Activated CD8-positive, alpha-beta memory T cell treated with anti-CD3 and anti-CD28 coated beads, Interleukin-2, amount 10 ng/mL, durations not matched to agents 7 days and 5 days (primary cell): ENCODE results near the gene ASNSD1. TPM values are rescaled to one million over a fixed set of nuclear protein-coding genes. Genes with fewer than 3 reads are reported as not detected.
"Not testable (repeated sequence)": the region's sequence is repeated elsewhere in the genome, so short reads cannot be mapped to it uniquely, and the experiment has no call there.

ENCODE experiments used
- ATAC-seq: fragments of 150-1000 bp; cut with Tn5 transposase; one replicate; pipeline ENCODE4 v1.10.0; 2021; ENCODE audit warnings: moderate library complexity
- CTCF ChIA-PET: fragments of 350-600 bp; sonication (Branson Sonifier 250); formaldehyde crosslinking; loops from one replicate; lab custom pipeline; 2021; ENCODE audit warnings: antibody characterized with exemption; lab: Charles Lee
- DNase-seq: peaks from one replicate; pipeline ENCODE4 v3.0.0-alpha.2; 2020
- H3K27ac Mint-ChIP-seq: one replicate; pipeline ENCODE4 v1.8.0; 2021; ENCODE audit warnings: mild to moderate bottlenecking, mixed read lengths
- H3K27me3 Mint-ChIP-seq: one replicate; pipeline ENCODE4 v1.8.0; 2021; ENCODE audit warnings: mixed read lengths
- H3K36me3 Mint-ChIP-seq: one replicate; pipeline ENCODE4 v1.8.0; 2021; ENCODE audit warnings: mild to moderate bottlenecking, mixed read lengths
- H3K4me1 Mint-ChIP-seq: one replicate; pipeline ENCODE4 v1.8.0; 2021; ENCODE audit warnings: mixed read lengths
- H3K4me3 Mint-ChIP-seq: one replicate; pipeline ENCODE4 v1.8.0; 2021; ENCODE audit warnings: mild to moderate bottlenecking, moderate library complexity, mixed read lengths
- H3K9me3 Mint-ChIP-seq: one replicate; pipeline ENCODE4 v1.8.0; 2022; ENCODE audit warnings: low read depth, mixed read lengths
- total RNA-seq, 2 experiments: library from RNA; stranded (reverse); gene quantifications; one replicate each; pipeline ENCODE4 v1.2.3, GENCODE V29; 2021

The ASNSD1 gene
- total RNA-seq, 2 experiments from 2014 or later, result 30.7 to 39.1 TPM

DNA sequence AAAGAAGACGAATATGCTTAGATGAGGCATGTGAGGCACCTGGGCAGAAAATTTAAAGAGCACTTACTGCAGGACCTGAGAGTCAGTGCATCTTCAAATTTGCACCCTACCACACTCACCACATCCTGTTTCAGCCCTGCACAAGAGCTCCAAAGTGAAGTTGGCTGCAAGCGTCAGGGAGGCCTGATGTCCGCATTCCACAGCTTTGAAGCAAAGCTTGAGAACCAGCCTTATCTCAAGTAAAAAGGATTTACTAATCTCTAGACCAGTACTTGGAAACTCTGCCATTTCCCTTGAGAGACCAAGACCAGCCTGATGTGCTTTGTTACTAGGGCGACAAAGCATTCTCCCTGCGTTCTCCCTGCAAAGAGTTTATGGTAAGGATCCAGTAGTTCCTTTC, 3.4 kb upstream of the ASNSD1 start:
- CTCF ChIA-PET, result interaction anchor here (0.6 to 5.9 kb wide), 9 partner anchors 16 to 134 kb away, joined by 3 to 69 read pairs (median 6); partner anchors contain the start of genes ANKAR and OSGEPL1
- Mint-ChIP-seq H3K4me3 (peak overlapping the region; percentile 51), H3K4me1 (peaks cover 39% of the 10 kb centered on the region), H3K9me3 (no peaks in the 10 kb centered on the region), H3K36me3 (no peaks in the 10 kb centered on the region), H3K27ac (peak overlapping the region; percentile 90), H3K27me3 (no peaks in the 10 kb centered on the region)
- DNase-seq, result peak; percentile 92
- ATAC-seq, result peak; percentile 54

GRCh38 chr2:189658306-189659212, 2.7 kb upstream of the ASNSD1 start:
- Mint-ChIP-seq H3K4me3 (peak overlapping the region; percentile 51), H3K9me3 (no peaks in the 10 kb centered on the region), H3K4me1 (peaks cover 43% of the 10 kb centered on the region), H3K36me3 (peaks cover 1% of the 10 kb centered on the region), H3K27me3 (no peaks in the 10 kb centered on the region), H3K27ac (peak overlapping the region; percentile 90)
- ATAC-seq, result peak; percentile 11
- CTCF ChIA-PET, result interaction anchor here (1.0 to 5.9 kb wide), 13 partner anchors 17 to 701 kb away, joined by 3 to 69 read pairs (median 6); partner anchors contain the start of genes ANKAR, OSGEPL1 and SLC40A1
- peak; percentile 71 for DNase-seq

DNA sequence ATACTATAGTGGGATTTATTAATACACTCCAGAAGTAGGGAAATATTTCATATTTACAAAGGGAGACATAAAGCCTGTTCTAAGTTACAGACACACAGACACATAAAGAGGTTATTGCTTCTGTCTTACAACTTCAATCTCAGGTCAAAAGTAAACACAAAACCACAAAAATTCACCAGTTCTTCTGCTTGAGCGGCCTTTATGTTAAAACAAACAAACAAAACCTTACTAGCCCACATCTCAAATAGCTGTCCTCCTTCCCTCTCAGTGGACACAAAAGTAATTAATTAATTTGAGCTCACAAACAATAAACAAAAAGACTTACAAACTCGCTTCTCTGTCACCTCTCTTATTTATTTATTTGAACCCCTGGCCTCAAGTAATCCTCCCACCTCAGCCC, 1.5 kb upstream of the ASNSD1 start:
- Mint-ChIP-seq H3K27ac (peak overlapping the region; percentile 90), H3K27me3 (no peaks in the 10 kb centered on the region), H3K4me1 (peaks cover 48% of the 10 kb centered on the region), H3K4me3 (no peak overlapping the region), H3K9me3 (no peaks in the 10 kb centered on the region), H3K36me3 (peaks cover 5% of the 10 kb centered on the region)
- ATAC-seq (no peak), DNase-seq (no peak)
- CTCF ChIA-PET, result interaction anchor here (1.0 to 5.9 kb wide), 12 partner anchors 16 to 700 kb away, joined by 3 to 69 read pairs (median 6); partner anchors contain the start of genes ANKAR, OSGEPL1 and SLC40A1

GRCh38 chr2:189660803-189661147, 484 bp upstream of the ASNSD1 start:
- CTCF ChIA-PET, result interaction anchor here (0.6 to 6.7 kb wide), 19 partner anchors 12 to 639 kb away, joined by 3 to 69 read pairs (median 4); partner anchors contain the start of genes ANKAR, ORMDL1, OSGEPL1 and PMS1
- H3K36me3 Mint-ChIP-seq, result peaks cover 7% of the 10 kb centered on the region
- no peak overlapping the region for H3K4me3 Mint-ChIP-seq
- no peak overlapping the region for H3K27ac Mint-ChIP-seq
- DNase-seq (no peak), ATAC-seq (no peak)
- H3K27me3 Mint-ChIP-seq, result no peaks in the 10 kb centered on the region
- no peaks in the 10 kb centered on the region for H3K9me3 Mint-ChIP-seq
- peaks cover 51% of the 10 kb centered on the region for H3K4me1 Mint-ChIP-seq

DNA sequence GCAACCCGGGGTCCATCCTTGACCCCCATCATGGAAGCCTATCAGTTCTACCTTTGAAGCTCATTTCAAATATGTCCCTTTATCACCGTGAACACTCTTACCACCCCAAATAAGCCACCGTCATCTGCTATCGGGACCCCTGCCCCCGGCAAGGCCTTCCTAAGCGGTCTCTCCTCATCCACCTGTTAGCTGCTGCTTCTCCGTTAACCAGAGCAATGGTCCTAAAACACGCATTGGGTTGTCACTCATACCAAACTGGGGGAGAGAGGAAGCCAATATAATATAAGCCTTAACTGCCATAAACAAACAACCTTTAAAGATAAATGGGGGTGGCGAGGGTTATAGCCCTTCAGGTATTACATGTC, 680 bp downstream of the ASNSD1 start:
- Mint-ChIP-seq H3K4me1 (peaks cover 51% of the 10 kb centered on the region), H3K27ac (no peak overlapping the region), H3K9me3 (no peaks in the 10 kb centered on the region), H3K36me3 (peaks cover 16% of the 10 kb centered on the region), H3K27me3 (no peaks in the 10 kb centered on the region), H3K4me3 (no peak overlapping the region)
- no peak for ATAC-seq
- CTCF ChIA-PET, result interaction anchor here (1.2 to 6.7 kb wide), 6 partner anchors 11 to 127 kb away, joined by 3 to 69 read pairs (median 28); partner anchors contain the start of genes ANKAR and OSGEPL1
- no peak for DNase-seq

- DNase-seq (no peak), ATAC-seq (no peak)
- Mint-ChIP-seq H3K36me3 (peaks cover 23% of the 10 kb centered on the region), H3K27ac (no peak overlapping the region), H3K4me1 (peaks cover 47% of the 10 kb centered on the region), H3K27me3 (no peaks in the 10 kb centered on the region), H3K9me3 (no peaks in the 10 kb centered on the region), H3K4me3 (no peak overlapping the region)
- CTCF ChIA-PET, result interaction anchor here (1.2 to 6.7 kb wide), 6 partner anchors 10 to 101 kb away, joined by 3 to 69 read pairs (median 28); partner anchors contain the start of genes ANKAR and OSGEPL1
Measured at GRCh38 chr2:189662669-189663226, 1.5 kb downstream of the ASNSD1 start.

DNA sequence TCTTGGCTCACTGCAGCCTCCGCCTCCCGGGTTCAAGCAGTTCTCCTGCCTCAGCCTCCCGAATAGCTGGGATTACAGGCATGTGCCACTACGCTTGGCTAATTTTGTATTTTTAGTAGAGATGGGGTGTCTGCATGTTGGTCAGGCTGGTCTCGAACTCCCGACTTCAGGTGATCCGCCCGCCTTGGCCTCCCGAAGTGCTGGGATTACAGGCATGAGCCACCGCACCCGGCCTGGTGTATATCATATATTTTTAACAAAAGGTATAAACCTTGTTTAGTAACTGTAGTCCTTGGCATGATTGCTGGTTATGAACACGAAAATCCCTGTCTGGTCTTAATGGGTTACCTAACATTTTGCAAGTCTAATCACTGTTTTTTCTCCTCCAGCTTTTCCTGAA, 2.1 kb downstream of the ASNSD1 start:
- DNase-seq, H3K9me3 Mint-ChIP-seq, ATAC-seq, H3K27me3 Mint-ChIP-seq: not testable (repeated sequence)
- Mint-ChIP-seq H3K27ac (peak overlapping the region; percentile 10), H3K36me3 (peaks cover 26% of the 10 kb centered on the region), H3K4me1 (peaks cover 41% of the 10 kb centered on the region), H3K4me3 (peak overlapping the region; percentile 32)
- CTCF ChIA-PET, result interaction anchor here (1.5 to 6.7 kb wide), 4 partner anchors 9 to 100 kb away, joined by 3 to 69 read pairs (median 51); partner anchors contain the start of genes ANKAR and OSGEPL1

GRCh38 chr2:189669913-189670312, 8.7 kb downstream of the ASNSD1 start:
- H3K36me3 Mint-ChIP-seq, result peaks cover 37% of the 10 kb centered on the region
- no peaks in the 10 kb centered on the region for H3K27me3 Mint-ChIP-seq
- CTCF ChIA-PET, result interaction anchor here (0.9 to 6.7 kb wide), 2 partner anchors 6 to 27 kb away, joined by 3 to 65 read pairs; partner anchors contain the start of gene ASNSD1
- no peak for ATAC-seq
- DNase-seq, result no peak
- H3K4me1 Mint-ChIP-seq, result peaks cover 23% of the 10 kb centered on the region
- no peak overlapping the region for H3K27ac Mint-ChIP-seq
- no peaks in the 10 kb centered on the region for H3K9me3 Mint-ChIP-seq
- no peak overlapping the region for H3K4me3 Mint-ChIP-seq

- CTCF ChIA-PET, result interaction anchor here (1.0 to 6.7 kb wide), 9 partner anchors 10 to 125 kb away, joined by 3 to 65 read pairs (median 5); partner anchors contain the start of genes ASNSD1 and OSGEPL1
- H3K4me1 Mint-ChIP-seq, result peaks cover 25% of the 10 kb centered on the region
Measured at GRCh38 chr2:189673661-189674373, 12.6 kb downstream of the ASNSD1 start.

GRCh38 chr2:189674374-189675112, 13.3 kb downstream of the ASNSD1 start, which contains the start of gene ANKAR:
Gene ANKAR (plus strand): TSS chr2:189674670. CDS start chr2:189676491, 1,821 bp downstream.
- H3K9me3 Mint-ChIP-seq, result peaks cover 11% of the 10 kb centered on the region
- H3K27me3 Mint-ChIP-seq, result no peaks in the 10 kb centered on the region
- H3K36me3 Mint-ChIP-seq, result peaks cover 40% of the 10 kb centered on the region
- peak within 1 kb of the TSS; percentile 94 for H3K27ac Mint-ChIP-seq
- peaks cover 30% of the 10 kb centered on the region for H3K4me1 Mint-ChIP-seq
- DNase-seq (peak; percentile 83), ATAC-seq (peak; percentile 96)
- CTCF ChIA-PET, result interaction anchor here (0.8 to 6.7 kb wide), 11 partner anchors 10 to 124 kb away, joined by 3 to 65 read pairs (median 5); partner anchors contain the start of genes ASNSD1 and OSGEPL1
- H3K4me3 Mint-ChIP-seq, result peak within 1 kb of the TSS; percentile 89

More at GRCh38 chr2:189673661-189674373, 12.6 kb downstream of the ASNSD1 start:
- ATAC-seq (no peak), DNase-seq (no peak)
- Mint-ChIP-seq H3K27me3 (no peaks in the 10 kb centered on the region), H3K4me3 (peak overlapping the region; percentile 60), H3K9me3 (peaks cover 11% of the 10 kb centered on the region), H3K27ac (peak overlapping the region; percentile 67), H3K36me3 (peaks cover 40% of the 10 kb centered on the region)

DNA sequence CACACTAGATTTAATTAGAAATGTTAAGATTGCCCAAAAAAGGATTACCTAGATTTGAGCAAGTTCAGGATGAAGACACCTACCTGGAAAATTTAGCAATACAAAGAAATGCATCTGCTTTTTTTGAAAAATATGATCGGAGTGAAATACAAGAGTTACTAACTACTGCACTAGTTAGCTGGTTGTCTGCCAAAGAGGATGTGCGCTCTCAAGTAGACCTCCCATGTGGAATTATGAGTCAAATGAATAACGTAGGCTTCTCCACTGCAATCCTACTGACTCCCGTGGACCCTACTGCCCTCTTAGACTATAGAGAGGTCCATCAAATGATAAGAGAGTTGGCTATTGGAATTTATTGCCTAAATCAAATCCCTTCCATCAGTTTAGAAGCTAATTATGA, 15.2 kb downstream of the ASNSD1 start:
- H3K4me3 Mint-ChIP-seq, result no peak overlapping the region
- DNase-seq (no peak), ATAC-seq (no peak)
- H3K9me3 Mint-ChIP-seq, result peaks cover 11% of the 10 kb centered on the region
- no peaks in the 10 kb centered on the region for H3K27me3 Mint-ChIP-seq
- H3K4me1 Mint-ChIP-seq, result peaks cover 42% of the 10 kb centered on the region
- H3K36me3 Mint-ChIP-seq, result peaks cover 45% of the 10 kb centered on the region
- CTCF ChIA-PET, result interaction anchor here (0.7 to 2.9 kb wide), 8 partner anchors 8 to 1139 kb away, joined by 3 to 14 read pairs (median 4); partner anchors contain the start of gene OSGEPL1
- no peak overlapping the region for H3K27ac Mint-ChIP-seq

DNA sequence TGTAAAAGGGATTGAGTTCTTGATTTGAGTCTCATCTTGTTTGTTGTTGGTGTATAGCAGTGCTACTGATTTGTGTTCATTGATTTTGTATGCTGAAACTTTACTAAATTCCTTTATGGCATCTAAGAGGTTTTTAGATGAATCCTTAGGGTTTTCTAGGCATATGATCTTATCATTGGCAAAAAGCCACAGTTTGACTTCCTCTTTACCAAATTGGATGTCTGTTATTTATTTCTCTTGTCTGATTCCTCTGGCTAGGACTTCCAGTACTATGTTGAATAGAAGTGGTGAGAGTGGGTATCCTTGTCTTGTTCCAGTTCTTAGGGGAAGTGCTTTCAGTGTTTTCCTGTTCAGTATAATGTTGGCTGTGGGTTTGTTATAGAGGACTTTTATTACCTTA, 18.0 kb downstream of the ASNSD1 start:
- CTCF ChIA-PET, result no interaction called here
- Mint-ChIP-seq H3K27me3 (no peaks in the 10 kb centered on the region), H3K4me1 (peaks cover 35% of the 10 kb centered on the region), H3K4me3 (no peak overlapping the region), H3K36me3 (peaks cover 42% of the 10 kb centered on the region), H3K27ac (no peak overlapping the region), H3K9me3 (peaks cover 11% of the 10 kb centered on the region)
- ATAC-seq, result no peak
- DNase-seq, result no peak
